Measurements from ENCODE around the gene EMC7.

The EMC7 gene

GRCh38 chr15:34102175-34102925 lies 688 bp upstream of the EMC7 start:
- in situ Hi-C loops (cut with MboI; ENCODE audit: low sequenced_read_pairs) = loop anchor here (25.0 kb wide), 2 partner anchors 110 to 260 kb away; partner anchors contain the start of genes KATNBL1 and LPCAT4

GRCh38 chr15:34099914-34100313 lies 1.7 kb downstream of the EMC7 start:
- in situ Hi-C loops (cut with MboI; ENCODE audit: low sequenced_read_pairs) = loop anchor here (25.0 kb wide), 2 partner anchors 112 to 262 kb away; partner anchors contain the start of genes KATNBL1 and LPCAT4

- in situ Hi-C loops (cut with MboI; ENCODE audit: low sequenced_read_pairs) = no loop called here
These were observed 15.9 kb downstream of the EMC7 start for GRCh38 chr15:34085746-34086145.

GRCh38 chr15:34084086-34084485 lies 17.6 kb downstream of the EMC7 start:
- in situ Hi-C loops (cut with MboI; ENCODE audit: low sequenced_read_pairs) = no loop called here

GRCh38 chr15:34079904-34080303 lies 21.8 kb downstream of the EMC7 start:
- in situ Hi-C loops (cut with MboI; ENCODE audit: low sequenced_read_pairs) = no loop called here

- in situ Hi-C loops (cut with MboI; ENCODE audit: low sequenced_read_pairs) = no loop called here
These were observed 22.8 kb downstream of the EMC7 start for GRCh38 chr15:34078900-34079299.

GRCh38 chr15:34076785-34077184 lies 24.9 kb downstream of the EMC7 start:
- in situ Hi-C loops (cut with MboI; ENCODE audit: low sequenced_read_pairs) = no loop called here

GRCh38 chr15:34070003-34070402 lies 31.7 kb downstream of the EMC7 start:
- in situ Hi-C loops (cut with MboI; ENCODE audit: low sequenced_read_pairs) = loop anchor here (25.0 kb wide), 1 partner anchor 517 kb away; the partner anchor contains the start of gene GOLGA8B

GRCh38 chr15:34065941-34066340 lies 35.7 kb downstream of the EMC7 start:
- in situ Hi-C loops (cut with MboI; ENCODE audit: low sequenced_read_pairs) = loop anchor here (25.0 kb wide), 1 partner anchor 521 kb away; the partner anchor contains the start of gene GOLGA8B

GRCh38 chr15:34065261-34065660 lies 36.4 kb downstream of the EMC7 start:
- in situ Hi-C loops (cut with MboI; ENCODE audit: low sequenced_read_pairs) = loop anchor here (25.0 kb wide), 1 partner anchor 522 kb away; the partner anchor contains the start of gene GOLGA8B

GRCh38 chr15:34064438-34064837 lies 37.2 kb downstream of the EMC7 start:
- in situ Hi-C loops (cut with MboI; ENCODE audit: low sequenced_read_pairs) = loop anchor here (25.0 kb wide), 1 partner anchor 523 kb away; the partner anchor contains the start of gene GOLGA8B

- in situ Hi-C loops (cut with MboI; ENCODE audit: low sequenced_read_pairs) = loop anchor here (25.0 kb wide), 1 partner anchor 527 kb away; the partner anchor contains the start of gene GOLGA8B
These were observed 41.7 kb downstream of the EMC7 start for GRCh38 chr15:34059946-34060345.

GRCh38 chr15:34059476-34059875 lies 42.2 kb downstream of the EMC7 start:
- in situ Hi-C loops (cut with MboI; ENCODE audit: low sequenced_read_pairs) = loop anchor here (25.0 kb wide), 1 partner anchor 528 kb away; the partner anchor contains the start of gene GOLGA8B

- in situ Hi-C loops (cut with MboI; ENCODE audit: low sequenced_read_pairs) = loop anchor here (25.0 kb wide), 1 partner anchor 530 kb away; the partner anchor contains the start of gene GOLGA8B
These were observed 44.8 kb downstream of the EMC7 start for GRCh38 chr15:34056911-34057310.

GRCh38 chr15:34055868-34056595 lies 45.6 kb downstream of the EMC7 start:
- in situ Hi-C loops (cut with MboI; ENCODE audit: low sequenced_read_pairs) = loop anchor here (25.0 kb wide), 1 partner anchor 531 kb away; the partner anchor contains the start of gene GOLGA8B

- in situ Hi-C loops (cut with MboI; ENCODE audit: low sequenced_read_pairs) = loop anchor here (25.0 kb wide), 1 partner anchor 533 kb away; the partner anchor contains the start of gene GOLGA8B
These were observed 47.5 kb downstream of the EMC7 start for GRCh38 chr15:34054081-34054707.

GRCh38 chr15:34050385-34050784 lies 51.3 kb downstream of the EMC7 start:
- in situ Hi-C loops (cut with MboI; ENCODE audit: low sequenced_read_pairs) = loop anchor here (25.0 kb wide), 1 partner anchor 537 kb away; the partner anchor contains the start of gene GOLGA8B

- in situ Hi-C loops (cut with MboI; ENCODE audit: low sequenced_read_pairs) = no loop called here
These were observed 52.5 kb downstream of the EMC7 start for GRCh38 chr15:34049112-34049511.

- in situ Hi-C loops (cut with MboI; ENCODE audit: low sequenced_read_pairs) = no loop called here
These were observed 53.5 kb downstream of the EMC7 start for GRCh38 chr15:34047893-34048775.

Measured in HL-60/S4 treated with retinoic acid at 250 ng/mL for 4 days and 3 days (cell line).